HTR-8/SVneo (cell line): ENCODE data around the gene ARAP2.

Experiments used
- DNase-seq: peaks from one replicate; pipeline ENCODE4 v3.0.0; 2011; ENCODE audit warnings: low spot score, mixed read lengths; ENCODE audit not compliant: insufficient read length
- FAIRE-seq: peaks from 2 replicates; lab custom pipeline; 2011; peaks lifted over from hg19 to GRCh38; lab: Jason Lieb, UNC

ARAP2 gene

DNA sequence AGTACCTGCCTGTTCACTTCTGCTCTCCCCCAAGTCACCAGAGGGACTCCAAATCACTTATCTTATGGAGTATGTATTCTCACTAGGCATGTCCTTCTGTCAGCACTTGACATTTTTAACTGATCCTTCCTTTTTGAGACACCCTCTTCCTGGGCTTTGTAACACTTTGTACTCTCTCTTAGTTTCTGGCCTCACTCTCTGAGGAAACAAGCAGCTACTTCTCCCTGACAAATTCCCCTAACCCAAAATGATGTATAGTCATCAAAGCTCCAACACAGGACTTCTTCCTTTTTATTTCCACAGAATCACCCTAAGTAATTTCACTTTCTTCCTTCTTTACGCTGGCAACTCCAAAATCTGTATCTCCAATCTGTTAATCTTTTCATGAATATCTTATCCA lies 101.8 kb downstream of the ARAP2 start:
- FAIRE-seq (no peak), DNase-seq (no peak)

DNA sequence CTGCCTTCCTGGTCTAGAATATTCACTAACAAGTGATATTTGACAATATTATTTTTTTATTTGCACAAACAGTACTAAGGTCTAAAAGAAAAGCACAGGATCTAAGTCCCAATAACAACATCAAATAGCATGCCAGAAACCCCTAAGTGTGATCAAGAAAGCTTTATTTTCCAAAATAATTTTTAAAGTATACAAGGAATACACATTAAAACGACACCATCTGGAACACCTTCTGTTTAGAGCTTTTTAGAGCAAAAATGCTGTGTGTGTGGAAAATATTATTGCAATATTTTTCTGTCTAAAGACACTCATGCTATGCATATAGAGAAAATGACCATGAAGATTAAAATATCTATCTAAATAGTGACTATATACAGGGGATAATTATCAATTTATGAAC lies 103.1 kb downstream of the ARAP2 start:
- no peak for FAIRE-seq

DNA sequence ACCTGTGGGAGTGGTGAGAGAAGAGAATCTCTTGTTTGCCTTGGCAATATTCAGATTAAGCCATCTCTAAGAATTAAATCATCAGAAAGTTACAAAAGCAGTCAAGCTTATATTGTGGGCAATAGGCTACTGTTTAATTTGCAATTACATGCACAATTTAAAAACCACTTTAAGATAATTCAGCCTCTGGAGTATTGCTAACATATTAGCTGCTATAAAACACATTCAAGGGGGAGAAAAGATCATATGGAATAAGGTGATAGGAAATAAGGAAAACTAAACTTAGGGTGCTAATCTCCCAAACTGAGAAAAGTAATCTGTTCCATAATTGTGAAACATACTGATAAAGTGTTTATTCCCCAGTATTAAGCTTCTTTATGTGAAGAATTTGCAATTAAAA lies 103.9 kb downstream of the ARAP2 start:
- DNase-seq: no peak
- no peak for FAIRE-seq

More for the DNA sequence above, 103.1 kb downstream of the ARAP2 start:
- DNase-seq: no peak

DNA sequence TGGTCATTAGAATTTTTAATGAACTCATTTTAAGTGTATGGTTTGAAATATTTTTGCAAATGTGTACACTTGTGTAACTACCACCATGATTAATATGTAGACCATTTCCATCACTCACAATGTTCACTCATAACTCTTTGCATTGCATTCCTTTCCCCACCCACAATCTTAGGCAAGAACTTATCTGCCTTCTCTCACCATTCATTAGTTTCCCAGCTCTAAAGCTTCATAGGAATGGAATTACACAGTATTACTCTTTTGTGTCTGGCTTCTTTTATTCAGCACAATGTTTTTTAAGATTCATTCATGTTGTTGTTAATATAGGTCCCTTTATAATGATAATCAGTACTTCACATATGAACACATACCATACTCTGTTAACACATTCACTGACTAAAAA lies 106.1 kb downstream of the ARAP2 start:
- FAIRE-seq (no peak), DNase-seq (no peak)

DNA sequence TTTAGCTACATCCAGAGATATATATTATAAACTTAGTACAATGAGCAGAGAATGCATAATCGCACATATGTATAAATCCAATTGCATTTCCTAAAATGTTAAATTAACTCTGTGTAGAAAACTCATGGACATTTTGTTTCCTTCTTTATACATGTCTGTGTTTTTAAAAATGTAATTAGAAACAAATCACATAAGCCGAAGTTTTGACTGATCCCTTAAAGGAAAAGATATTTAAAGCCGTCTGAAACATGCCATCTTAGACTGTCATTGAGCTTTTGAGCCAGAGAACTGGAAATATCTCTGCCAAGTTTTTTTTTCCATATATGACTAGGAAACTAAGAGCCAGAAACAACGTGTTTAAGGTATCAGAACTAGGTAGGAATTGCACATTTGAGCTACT lies 107.0 kb downstream of the ARAP2 start:
- DNase-seq (no peak), FAIRE-seq (no peak)

DNA sequence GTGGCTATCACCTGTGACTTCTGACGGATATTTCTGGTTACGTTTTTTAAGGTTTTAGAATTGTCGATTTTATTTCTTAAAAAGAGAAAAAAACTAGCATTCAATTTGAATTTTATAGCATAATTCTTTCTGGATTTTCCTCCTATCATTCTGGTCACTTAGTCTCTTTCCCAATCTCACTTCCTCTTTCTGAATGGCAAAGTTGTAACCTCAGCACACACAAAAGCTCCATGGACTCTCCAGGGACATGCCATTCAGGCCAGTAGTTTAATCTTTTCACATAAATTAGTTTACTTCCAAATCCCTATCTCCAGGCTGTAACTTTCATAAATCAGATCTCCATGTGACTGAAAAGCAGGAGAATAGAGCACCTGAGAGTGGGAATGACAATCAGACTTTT lies 110.7 kb downstream of the ARAP2 start:
- FAIRE-seq: no peak
- DNase-seq: no peak

DNA sequence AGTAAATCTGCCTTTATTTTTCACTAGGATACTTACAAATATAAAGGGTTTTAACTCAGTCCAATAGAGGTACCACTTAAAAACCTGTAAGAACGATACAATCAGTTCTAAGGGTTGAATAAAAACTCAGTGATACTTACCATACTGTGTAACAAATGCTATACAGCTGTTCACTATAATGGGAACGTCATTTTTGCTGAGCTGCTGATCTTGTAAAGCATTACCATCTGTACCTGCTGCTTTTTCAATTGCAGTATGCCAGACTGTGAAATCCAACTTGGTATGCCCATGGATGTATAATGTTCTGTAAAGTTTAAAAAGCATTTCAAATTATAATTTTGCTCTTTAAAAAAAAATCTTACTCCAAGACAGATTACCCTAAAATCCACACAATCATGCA lies 111.2 kb downstream of the ARAP2 start:
- no peak for DNase-seq
- FAIRE-seq: no peak

DNA sequence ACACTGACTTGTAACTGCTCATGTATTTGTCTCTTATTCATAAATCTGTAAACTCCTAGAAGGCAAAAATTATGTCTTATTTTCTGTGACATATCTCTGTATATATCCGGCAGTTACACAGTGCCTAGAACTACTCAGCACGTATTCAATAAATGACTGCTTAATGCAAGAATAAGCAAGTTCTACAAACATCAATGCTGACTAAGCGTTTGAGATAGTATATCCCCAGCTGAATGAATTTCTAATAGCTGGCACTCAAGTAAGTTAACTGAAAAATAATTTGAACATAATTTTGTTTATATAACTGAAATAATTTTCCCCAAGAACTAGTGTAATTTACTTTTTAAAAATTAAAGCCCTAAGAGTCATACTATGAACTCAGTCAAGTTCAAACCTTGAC lies 113.7 kb downstream of the ARAP2 start:
- no peak for FAIRE-seq
- DNase-seq: no peak

DNA sequence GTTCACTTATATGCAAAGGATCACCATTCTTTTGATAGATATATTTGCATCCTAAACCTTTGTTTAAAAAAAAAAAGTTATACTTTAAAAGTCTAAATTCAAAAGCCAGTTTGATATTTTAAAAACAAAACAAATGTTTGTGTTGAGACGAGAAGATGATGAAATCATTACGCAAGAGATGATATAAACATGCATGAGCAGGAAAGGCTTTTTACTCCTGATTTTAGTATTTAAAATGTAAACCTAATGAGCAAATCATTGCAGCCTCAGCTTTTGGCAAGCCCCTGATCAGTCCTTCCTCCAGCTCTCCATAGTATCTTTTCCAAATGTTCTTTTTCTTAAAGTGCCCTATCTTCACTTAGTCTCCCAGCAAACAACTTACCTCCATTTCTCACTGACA lies 115.6 kb downstream of the ARAP2 start:
- no peak for FAIRE-seq
- no peak for DNase-seq

DNA sequence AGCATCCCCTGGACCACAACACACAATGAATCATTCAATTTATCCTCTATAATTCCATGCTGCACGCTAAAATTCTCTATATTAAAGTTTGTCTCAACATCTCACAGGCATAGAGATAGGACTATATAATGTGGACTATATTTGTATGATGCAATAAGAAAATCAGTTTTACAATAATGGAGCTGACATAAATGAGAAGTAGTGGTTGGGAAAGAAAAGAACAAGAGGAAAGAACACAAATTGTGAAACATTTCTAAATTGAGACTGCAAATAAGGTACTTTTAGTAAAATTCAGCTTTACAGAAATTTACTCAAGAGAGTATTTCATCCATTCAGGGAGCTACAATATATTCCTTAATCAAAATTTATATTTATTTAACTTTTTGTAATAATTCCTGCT lies 120.4 kb downstream of the ARAP2 start:
- FAIRE-seq (no peak), DNase-seq (no peak)

DNA sequence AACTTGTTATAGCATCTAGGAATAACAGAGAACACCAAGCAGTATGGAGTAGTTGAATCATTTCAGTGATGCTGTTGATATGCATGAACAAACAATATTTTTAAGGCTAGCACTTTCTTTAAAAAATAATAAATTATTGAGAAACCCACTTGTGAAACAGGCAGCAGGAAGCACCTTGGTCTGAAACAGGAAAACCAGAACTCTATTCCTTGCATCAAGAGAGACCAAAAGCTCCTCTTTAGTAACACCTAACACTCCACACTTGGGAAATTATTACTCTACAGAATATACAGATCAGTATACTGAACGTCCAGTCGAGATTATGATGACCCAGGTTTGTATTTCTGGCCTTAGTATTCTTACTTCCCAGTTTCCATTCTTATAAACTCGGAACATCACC lies 129.0 kb downstream of the ARAP2 start:
- DNase-seq (no peak), FAIRE-seq (no peak)

DNA sequence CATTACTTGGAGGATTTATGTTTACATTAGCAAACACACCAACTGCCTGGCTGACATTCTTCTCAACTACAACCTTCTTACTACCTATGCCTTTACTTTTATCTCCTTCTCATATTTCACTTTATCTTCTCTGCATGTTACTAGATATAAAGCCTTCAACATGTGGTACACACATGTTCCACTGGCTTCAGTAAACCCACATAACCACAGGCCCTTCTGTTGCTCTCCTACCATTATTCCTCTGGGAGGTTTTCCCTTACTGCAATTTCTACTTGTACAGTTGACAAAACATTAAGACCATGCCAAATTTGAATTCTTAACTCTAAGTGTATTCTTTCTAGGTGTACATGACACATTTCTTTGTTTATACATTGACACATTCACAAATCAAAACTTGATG lies 133.1 kb downstream of the ARAP2 start:
- no peak for DNase-seq
- no peak for FAIRE-seq

DNA sequence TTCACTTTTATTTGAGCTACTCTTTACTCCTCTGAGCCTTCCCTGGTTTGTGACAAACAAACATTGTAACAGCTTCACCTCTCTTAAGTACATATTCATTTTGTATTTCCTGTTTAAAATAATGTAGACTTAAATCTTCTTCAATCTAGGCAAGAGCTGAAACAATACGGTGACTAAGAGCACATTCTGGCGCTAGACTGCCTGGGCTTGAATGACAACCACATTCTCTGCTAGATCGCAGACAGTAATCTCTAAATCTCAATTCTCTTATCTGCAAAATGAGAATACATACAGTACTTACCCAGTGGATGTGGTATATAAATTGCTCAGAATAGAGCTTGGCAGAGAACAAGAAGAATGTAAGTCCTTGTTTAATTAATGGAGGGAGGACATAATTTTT lies 144.8 kb downstream of the ARAP2 start:
- no peak for DNase-seq
- no peak for FAIRE-seq

DNA sequence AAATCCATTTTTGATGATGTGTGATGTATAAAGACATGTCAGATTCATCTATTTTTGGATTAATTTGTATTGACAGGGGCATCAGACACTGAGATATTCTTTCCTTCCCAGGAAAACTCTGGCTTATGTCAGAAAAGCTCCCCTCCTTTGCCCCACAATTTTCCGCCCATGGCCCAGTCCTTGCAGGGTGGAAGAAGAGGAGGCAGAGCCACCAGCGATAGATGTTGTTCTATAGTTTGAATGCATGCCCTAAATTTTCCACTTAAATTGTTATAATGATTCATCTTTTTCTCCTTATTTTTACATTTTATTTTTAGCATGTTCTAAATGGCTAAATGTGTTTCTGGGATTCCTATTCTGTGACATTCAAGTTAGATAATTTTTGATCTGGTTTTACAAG lies 149.3 kb downstream of the ARAP2 start:
- DNase-seq: no peak
- FAIRE-seq: no peak

DNA sequence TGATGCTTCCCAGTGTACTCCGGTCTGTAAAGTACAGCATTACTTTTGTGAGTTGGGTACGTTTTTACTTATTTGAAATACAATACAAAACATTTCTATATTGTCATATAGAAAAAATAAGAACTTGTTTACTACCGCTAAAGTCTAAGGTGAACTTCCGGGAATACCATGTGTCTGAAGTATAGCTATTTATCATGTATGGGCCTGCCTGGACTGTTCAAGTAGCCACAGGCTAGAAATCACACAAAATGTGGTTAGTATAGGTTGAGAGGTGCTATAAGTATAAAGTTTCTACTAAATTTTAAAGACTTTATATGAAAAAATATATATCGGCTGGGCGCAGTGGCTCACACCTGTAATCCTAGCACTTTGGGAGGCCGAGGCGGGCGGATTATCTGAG lies 152.3 kb downstream of the ARAP2 start:
- DNase-seq: no peak

DNA sequence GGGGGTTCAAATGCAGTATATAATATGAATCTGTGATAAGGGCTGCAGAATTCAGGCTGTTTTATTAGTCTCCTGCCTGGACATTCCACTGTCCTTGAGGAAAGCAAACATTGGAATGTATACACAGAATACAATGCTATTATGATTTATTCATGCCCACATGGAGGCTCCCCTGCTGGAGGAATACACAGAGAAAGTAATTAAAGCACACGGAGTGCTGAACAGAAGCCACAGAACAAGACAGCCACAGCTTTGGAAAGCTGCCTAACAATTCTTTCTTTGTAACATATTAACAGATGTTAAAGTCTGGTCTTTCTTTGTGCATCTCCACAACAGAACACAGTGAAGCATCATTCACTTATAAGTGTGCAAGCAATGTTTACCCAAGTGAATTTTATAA lies 155.8 kb downstream of the ARAP2 start:
- FAIRE-seq (no peak), DNase-seq (no peak)

More for the DNA sequence above, 152.3 kb downstream of the ARAP2 start:
- FAIRE-seq: no peak

DNA sequence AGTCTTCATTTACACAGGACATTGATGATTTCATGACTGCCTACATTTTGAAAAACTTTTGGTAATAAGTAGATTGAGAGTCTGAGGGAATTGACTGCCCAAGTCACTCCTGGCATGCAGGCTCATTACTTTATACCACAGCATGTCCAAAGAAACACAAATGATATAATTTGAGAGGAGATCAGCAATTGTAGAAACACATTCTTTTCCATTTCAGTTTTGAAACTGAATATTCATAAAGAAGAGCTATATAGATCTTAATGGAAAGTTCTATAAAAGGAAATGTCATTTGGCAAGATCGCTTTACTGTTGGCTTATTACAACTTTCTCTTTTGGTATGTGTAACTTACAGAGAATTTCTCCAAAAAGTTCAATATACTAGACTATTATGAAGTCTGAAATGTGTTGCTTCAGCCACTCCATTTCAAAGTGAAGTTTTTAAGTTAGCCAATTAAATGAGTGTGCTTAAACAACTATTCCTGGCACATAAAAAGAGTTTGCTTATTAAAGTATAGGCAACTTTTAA lies 158.0 kb downstream of the ARAP2 start:
- DNase-seq (no peak), FAIRE-seq (no peak)

DNA sequence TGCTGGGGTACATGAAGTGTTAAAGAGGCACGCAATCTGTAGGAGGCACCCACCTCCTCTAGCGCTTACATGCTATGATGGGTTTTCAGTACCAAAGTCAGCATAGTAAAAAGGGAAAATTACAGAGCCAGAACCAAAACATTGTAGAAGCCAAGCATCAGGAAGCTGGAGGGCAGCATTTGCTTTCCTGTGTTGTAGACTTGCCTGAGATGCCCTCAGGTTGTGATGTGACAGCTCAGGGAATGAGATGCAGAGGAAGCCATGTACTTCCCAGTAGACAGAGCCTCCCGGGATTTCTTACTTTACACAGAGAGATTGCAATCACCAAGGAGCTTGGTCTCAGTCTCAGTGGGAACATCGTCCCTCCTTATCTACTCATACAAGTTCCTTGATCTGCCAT lies 161.5 kb downstream of the ARAP2 start:
- FAIRE-seq (no peak), DNase-seq (no peak)

DNA sequence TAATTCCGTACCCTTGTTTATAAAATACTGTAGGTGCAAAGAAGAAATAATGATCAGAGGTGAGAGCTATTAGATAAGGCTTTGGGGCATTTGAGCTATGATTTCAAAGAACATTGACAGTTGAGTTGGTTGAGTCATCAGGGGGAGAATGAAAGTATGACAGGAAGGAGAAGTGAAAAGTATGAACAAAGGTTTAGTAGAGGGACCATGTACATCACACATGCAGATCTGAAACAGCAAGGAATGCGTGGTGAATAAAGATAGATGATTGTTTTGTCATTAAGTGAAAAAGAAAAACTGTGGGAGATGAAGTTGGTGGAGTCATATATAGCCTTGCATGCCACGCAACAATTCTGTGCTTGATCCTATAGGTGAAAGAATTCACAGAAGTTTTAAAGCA lies 163.1 kb downstream of the ARAP2 start:
- DNase-seq: no peak

DNA sequence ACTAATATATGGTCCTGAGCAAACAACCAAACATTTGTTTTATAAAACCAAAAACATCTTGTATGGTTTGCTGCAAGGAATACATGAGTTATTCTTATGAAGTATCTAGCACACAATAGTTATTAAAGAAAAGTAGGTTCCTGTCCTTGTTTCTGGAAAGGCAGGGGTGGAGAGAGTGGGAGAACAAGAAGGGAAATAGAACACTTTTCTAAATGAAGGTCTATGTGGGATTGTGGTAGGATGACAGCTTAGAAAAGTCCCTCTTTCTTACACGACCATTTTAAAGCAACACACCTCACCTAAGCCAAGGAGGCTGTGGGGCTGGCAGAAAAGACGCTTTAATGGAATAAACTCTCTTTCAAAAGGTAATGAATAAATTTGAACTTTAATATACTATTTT lies 164.6 kb downstream of the ARAP2 start:
- DNase-seq (no peak), FAIRE-seq (no peak)

More for the DNA sequence above, 163.1 kb downstream of the ARAP2 start:
- no peak for FAIRE-seq

DNA sequence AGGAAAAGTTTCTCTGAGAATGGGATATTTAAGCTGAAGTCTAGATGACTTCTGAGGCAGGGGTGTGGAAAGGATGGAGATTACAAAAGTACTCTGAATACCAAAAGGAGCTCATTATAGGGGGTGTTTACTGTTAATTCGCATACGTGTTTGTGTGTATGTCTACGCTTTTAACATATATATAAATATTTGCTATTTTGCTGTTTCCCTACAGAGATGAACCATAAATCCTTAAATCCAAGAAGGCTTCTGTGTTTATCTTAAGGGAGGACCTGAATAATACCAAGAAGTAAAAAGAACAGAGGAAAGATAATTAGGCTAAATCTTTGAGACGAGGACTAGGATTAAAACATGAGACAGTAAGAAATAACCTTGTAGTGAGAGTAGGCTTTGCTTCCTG lies 166.0 kb downstream of the ARAP2 start:
- DNase-seq: no peak
- no peak for FAIRE-seq

DNA sequence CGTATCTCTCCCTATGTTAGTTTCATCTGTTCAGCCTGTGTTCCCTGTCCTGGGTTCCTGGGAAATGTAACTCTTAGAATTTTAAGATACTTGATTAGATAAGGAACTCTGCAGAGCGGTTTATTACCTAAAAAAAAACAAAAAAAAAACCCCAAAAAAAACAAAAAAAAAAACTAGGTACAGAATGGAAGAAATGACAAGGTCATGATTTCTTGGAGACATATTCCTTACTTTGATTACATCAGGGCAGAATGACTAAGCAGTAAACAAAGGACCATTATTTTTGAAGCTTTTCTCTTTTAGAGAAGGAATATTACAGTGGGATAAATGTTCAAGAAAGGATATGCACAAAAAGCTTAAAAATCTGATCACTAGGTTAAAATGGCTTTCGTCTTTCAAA lies 171.8 kb downstream of the ARAP2 start:
- DNase-seq (no peak), FAIRE-seq (no peak)

DNA sequence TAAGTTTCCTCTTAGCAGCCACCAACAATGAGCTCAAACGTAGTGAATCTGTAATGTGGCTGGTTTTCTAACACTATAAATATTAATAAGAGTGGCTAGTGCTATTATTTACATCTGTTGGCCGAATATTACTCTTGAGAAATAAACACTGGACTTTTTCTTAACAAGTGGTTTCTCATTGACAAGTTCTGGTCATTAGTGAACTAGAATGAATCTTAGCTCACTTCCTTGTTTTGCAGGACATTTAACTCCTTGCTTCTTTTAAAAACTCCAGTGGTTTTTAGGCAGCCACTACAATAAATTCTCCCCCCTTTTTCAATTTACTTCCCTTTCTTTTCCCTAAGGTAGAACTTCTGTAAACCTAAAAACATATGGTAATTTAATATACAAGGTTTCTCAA lies 177.2 kb downstream of the ARAP2 start:
- DNase-seq (no peak), FAIRE-seq (no peak)
